Mesendoderm (in vitro differentiated cells): ENCODE data around the gene SNRPD1.
A peak's percentile ranks its signal among the peaks of the same experiment; 100 is the strongest.

Experiments used
- DNase-seq: peaks from one replicate; pipeline ENCODE4 v3.0.0; 2013
- H2AK5ac ChIP-seq: 2 replicates; pipeline ENCODE4 v1.6.1; 2013; ENCODE audit warnings: low read length, inconsistent platforms
- H2BK120ac ChIP-seq: 2 replicates; pipeline ENCODE4 v1.6.1; 2013; ENCODE audit warnings: low read depth, mild to moderate bottlenecking, low read length, moderate library complexity, mixed read lengths
- H2BK15ac ChIP-seq: replicated peaks from 2 replicates; pipeline ENCODE4 v1.6.1; 2013; ENCODE audit warnings: low read depth, mild to moderate bottlenecking, moderate library complexity
- H2BK5ac ChIP-seq: 2 replicates; pipeline ENCODE4 v1.6.1; 2013; ENCODE audit warnings: low read length, inconsistent platforms
- H3K18ac ChIP-seq: 2 replicates; pipeline ENCODE4 v1.6.1; 2013; ENCODE audit warnings: mild to moderate bottlenecking, low read length, mixed read lengths
- H3K23ac ChIP-seq: one replicate; pipeline ENCODE4 v1.6.1; 2013; ENCODE audit warnings: low read length
- H3K27ac ChIP-seq: 2 replicates; pipeline ENCODE4 v1.5.1; 2013; ENCODE audit warnings: low read depth, mild to moderate bottlenecking, inconsistent platforms, low read length, moderate library complexity
- H3K27me3 ChIP-seq: 2 replicates; pipeline ENCODE4 v1.6.1; 2013; ENCODE audit warnings: low read length, control low read depth, mild to moderate bottlenecking, inconsistent platforms; ENCODE audit not compliant: insufficient read depth, poor library complexity
- H3K36me3 ChIP-seq: 2 replicates; pipeline ENCODE4 v1.6.1; 2013; ENCODE audit warnings: low read length, inconsistent platforms; ENCODE audit not compliant: control insufficient read depth, insufficient read depth
- H3K4ac ChIP-seq: one replicate; pipeline ENCODE4 v1.6.1; 2013; ENCODE audit warnings: low read depth, mild to moderate bottlenecking, low read length, moderate library complexity
- H3K4me1 ChIP-seq: 2 replicates; pipeline ENCODE4 v1.6.1; 2013; ENCODE audit warnings: low read depth, low read length, inconsistent platforms; ENCODE audit not compliant: control insufficient read depth
- H3K4me2 ChIP-seq: 2 replicates; pipeline ENCODE4 v1.6.1; 2013; ENCODE audit warnings: low read length
- H3K4me3 ChIP-seq: 2 replicates; pipeline ENCODE4 v1.5.1; 2013; ENCODE audit warnings: mild to moderate bottlenecking, low read length
- H3K56ac ChIP-seq: one replicate; pipeline ENCODE4 v1.6.1; 2013; ENCODE audit warnings: low read length
- H3K79me1 ChIP-seq: 2 replicates; pipeline ENCODE4 v1.6.1; 2013; ENCODE audit warnings: low read length, inconsistent platforms
- H3K79me2 ChIP-seq: 2 replicates; pipeline ENCODE4 v1.6.1; 2013; ENCODE audit warnings: mild to moderate bottlenecking, low read length; ENCODE audit not compliant: control insufficient read depth, insufficient read depth
- H3K9ac ChIP-seq: 2 replicates; pipeline ENCODE4 v1.6.1; 2013; ENCODE audit warnings: low read length, inconsistent platforms
- H4K5ac ChIP-seq: one replicate; pipeline ENCODE4 v1.6.1; 2013; ENCODE audit warnings: low read length
- H4K8ac ChIP-seq: one replicate; pipeline ENCODE4 v1.6.1; 2013; ENCODE audit warnings: low read depth, mild to moderate bottlenecking, control low read depth, low read length, moderate library complexity
- WGBS: extraction: QIAGEN DNeasy Blood & Tissue Kit; methylation state at CpG from one replicate; pipeline ENCODE4 v1.1.7; 2013; ENCODE audit warnings: low lambda C conversion rate, missing lambda C conversion rate; ENCODE audit not compliant: insufficient coverage; ENCODE audit errors: extremely low coverage; 5-methylcytosine and 5-hydroxymethylcytosine counted together

The SNRPD1 gene

GRCh38 chr18:21593540-21594257 is 18.4 kb upstream of the SNRPD1 start:
- no CpG with 5 or more reads among the region's 7 CpGs for WGBS
- no peak overlapping the region for H2BK120ac ChIP-seq
- no peak overlapping the region for H3K4me2 ChIP-seq
- no peak overlapping the region for H2BK5ac ChIP-seq
- H4K8ac ChIP-seq, result no peak overlapping the region
- no peak overlapping the region for H2AK5ac ChIP-seq
- H3K36me3 ChIP-seq, result no peaks in the 10 kb centered on the region
- no peak overlapping the region for H3K18ac ChIP-seq
- no peak overlapping the region for H3K27ac ChIP-seq
- H3K23ac ChIP-seq, result no peak overlapping the region
- no peak overlapping the region for H3K4me3 ChIP-seq
- no peak overlapping the region for H3K56ac ChIP-seq
- H3K79me2 ChIP-seq, result peaks cover 37% of the 10 kb centered on the region
- H3K4me1 ChIP-seq, result peaks cover under 1% of the 10 kb centered on the region
- no peak overlapping the region for H4K5ac ChIP-seq
- H3K27me3 ChIP-seq, result no peaks in the 10 kb centered on the region
- H3K9ac ChIP-seq, result no peak overlapping the region
- H3K4ac ChIP-seq, result no peak overlapping the region
- DNase-seq, result peak; percentile 10
- H2BK15ac ChIP-seq, result no peak overlapping the region
- H3K79me1 ChIP-seq, result peaks cover 7% of the 10 kb centered on the region

DNA sequence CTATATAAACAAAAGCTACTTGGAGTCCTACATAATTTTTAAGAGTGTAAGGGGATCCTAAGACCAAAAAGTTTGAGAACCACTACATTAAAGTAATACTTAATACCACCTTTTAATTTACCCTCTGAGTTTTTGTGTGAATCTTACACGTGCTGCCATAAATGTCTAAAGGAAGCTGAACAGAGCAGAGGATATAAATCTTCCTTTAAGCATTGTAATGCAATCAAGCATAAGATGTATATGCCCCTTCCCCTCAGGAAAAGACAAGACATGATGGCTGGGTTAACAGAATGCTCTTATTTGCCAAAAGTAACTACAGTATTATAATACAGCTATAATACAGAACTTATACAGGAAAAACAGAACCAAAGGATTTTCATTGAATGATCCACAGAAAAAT is 14.5 kb upstream of the SNRPD1 start:
- Histone ChIP-seq H2BK120ac (no peak overlapping the region), H3K4me1 (peaks cover 1% of the 10 kb centered on the region), H4K5ac (no peak overlapping the region), H3K27me3 (no peaks in the 10 kb centered on the region), H3K56ac (no peak overlapping the region), H2BK15ac (no peak overlapping the region), H3K79me2 (peaks cover 38% of the 10 kb centered on the region), H2BK5ac (no peak overlapping the region), H2AK5ac (no peak overlapping the region), H3K18ac (no peak overlapping the region), H3K9ac (no peak overlapping the region), H3K4me2 (no peak overlapping the region), H3K4me3 (no peak overlapping the region), H3K4ac (no peak overlapping the region), H3K79me1 (peaks cover 5% of the 10 kb centered on the region), H3K36me3 (no peaks in the 10 kb centered on the region), H3K27ac (no peak overlapping the region), H3K23ac (no peak overlapping the region), H4K8ac (no peak overlapping the region)
- no peak for DNase-seq
- no CpG with 5 or more reads among the region's 1 CpG for WGBS

- Histone ChIP-seq H3K23ac (no peak overlapping the region), H3K56ac (peak overlapping the region; percentile 98), H3K9ac (peak overlapping the region; percentile 91), H2AK5ac (no peak overlapping the region), H3K4me1 (peaks cover 1% of the 10 kb centered on the region), H3K4ac (no peak overlapping the region), H2BK120ac (no peak overlapping the region), H3K18ac (peak overlapping the region; percentile 55), H2BK15ac (no peak overlapping the region), H4K8ac (no peak overlapping the region), H3K36me3 (no peaks in the 10 kb centered on the region), H2BK5ac (no peak overlapping the region), H3K79me1 (peaks cover 3% of the 10 kb centered on the region), H3K27me3 (no peaks in the 10 kb centered on the region), H3K27ac (peak overlapping the region; percentile 91), H4K5ac (no peak overlapping the region), H3K79me2 (peaks cover 35% of the 10 kb centered on the region), H3K4me2 (peak overlapping the region; percentile 27), H3K4me3 (peak overlapping the region; percentile 71)
- no CpG with 5 or more reads among the region's 18 CpGs for WGBS
- DNase-seq, result peak; percentile 41
Observed at GRCh38 chr18:21598726-21599584, 13.2 kb upstream of the SNRPD1 start.

DNA sequence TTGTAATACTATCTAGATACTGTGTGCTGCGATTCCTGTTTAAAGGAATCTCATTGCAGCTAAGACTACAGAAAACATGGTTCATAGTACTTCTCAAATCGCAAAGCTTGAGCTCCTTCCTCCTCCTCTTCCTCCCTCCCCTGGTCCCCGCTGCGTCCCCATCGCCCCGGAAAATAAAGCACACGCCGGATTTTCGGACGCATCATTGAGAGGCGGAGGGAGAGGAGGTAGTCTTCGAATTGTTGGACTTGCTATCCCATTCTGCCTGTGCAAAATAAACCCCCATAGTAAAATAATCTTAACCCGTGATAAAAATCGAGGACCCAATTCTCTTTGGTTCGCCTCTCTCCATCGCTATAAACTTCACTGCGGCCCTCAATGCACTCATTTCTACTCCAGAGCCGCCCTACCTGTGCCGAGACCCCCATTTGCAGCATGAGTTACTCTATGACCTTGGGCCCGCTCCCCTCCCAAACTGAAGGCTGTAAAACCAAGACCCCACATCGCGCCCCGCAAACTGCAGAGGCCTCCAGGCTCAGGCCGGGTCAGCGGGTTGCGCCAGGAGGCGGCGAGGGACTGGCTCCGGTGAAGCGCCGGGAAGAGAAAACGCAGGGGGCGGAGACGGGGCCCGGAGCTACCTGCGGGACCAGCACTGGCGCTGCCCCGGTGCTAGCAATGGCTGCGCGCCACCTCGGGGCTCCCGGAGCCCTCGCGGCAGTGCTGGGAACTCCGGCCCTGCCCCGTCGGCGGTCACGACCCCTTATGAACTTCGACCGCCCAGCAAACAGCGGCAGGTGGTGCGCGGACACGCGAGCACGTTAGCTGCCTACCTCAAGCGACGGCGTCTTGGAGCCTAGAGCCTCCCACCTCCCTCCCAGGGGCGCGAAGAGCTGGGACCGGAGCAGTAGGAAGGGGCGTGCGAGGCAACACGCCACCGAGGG is 12.3 kb upstream of the SNRPD1 start:
- H2BK5ac ChIP-seq, result peak overlapping the region; percentile 92
- H2BK120ac ChIP-seq, result no peak overlapping the region
- H4K8ac ChIP-seq, result peak overlapping the region; percentile 83
- peak overlapping the region; percentile 71 for H3K4me3 ChIP-seq
- no peak overlapping the region for H2AK5ac ChIP-seq
- H3K4ac ChIP-seq, result peak overlapping the region; percentile 28
- H3K79me2 ChIP-seq, result peaks cover 30% of the 10 kb centered on the region
- peak overlapping the region; percentile 98 for H3K56ac ChIP-seq
- H3K36me3 ChIP-seq, result no peaks in the 10 kb centered on the region
- H3K79me1 ChIP-seq, result peaks cover 1% of the 10 kb centered on the region
- H3K4me1 ChIP-seq, result peaks cover 1% of the 10 kb centered on the region
- peak overlapping the region; percentile 69 for H3K23ac ChIP-seq
- H3K4me2 ChIP-seq, result peak overlapping the region; percentile 27
- no peaks in the 10 kb centered on the region for H3K27me3 ChIP-seq
- H2BK15ac ChIP-seq, result no peak overlapping the region
- peak overlapping the region; percentile 91 for H3K9ac ChIP-seq
- no CpG with 5 or more reads among the region's 67 CpGs for WGBS
- H4K5ac ChIP-seq, result no peak overlapping the region
- H3K18ac ChIP-seq, result peak overlapping the region; percentile 55
- H3K27ac ChIP-seq, result peak overlapping the region; percentile 91
- peak; percentile 21 for DNase-seq

DNA sequence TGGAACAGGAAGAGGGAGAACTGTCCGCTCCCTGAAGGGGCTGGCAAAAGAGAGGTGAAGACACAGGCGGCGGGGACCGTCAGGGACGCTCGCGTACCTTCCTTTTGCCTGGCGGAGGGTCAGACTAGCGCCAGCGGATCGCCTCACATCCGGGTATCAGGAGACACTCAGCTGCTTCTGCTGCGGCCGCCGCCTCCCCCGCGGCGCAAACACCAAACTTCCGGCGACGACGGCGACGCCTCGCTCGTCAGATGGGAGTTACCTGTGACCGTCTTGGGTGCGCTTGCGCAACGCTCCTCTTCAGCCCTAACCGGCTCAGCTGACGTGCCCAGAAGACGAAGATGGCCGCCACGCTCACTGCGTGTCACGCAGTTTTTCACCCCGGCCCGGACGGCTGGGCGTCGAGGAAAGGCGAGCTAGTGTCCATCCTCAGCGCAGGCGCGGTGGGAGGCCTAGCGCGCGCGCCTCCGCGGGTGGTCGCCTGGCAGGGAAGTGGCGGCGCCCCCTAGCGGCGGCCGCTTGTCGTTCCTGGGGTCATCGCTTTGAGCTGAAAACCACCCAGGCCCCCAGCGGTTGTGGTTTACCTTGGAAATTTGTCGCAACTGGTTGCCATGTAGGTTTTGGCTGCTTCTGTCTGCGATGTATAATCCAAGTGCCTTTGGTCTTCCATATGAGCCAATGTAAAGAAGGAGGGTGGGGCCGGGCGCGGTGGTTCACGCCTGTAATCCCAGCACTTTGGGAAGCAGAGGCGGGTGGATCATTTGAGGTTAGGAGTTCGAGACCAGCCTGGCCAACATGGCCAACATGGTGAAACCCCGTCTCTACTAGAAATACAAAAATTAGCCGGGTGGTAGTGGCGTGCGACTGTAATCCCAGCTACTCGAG is 11.3 kb upstream of the SNRPD1 start, which contains the start of gene ESCO1:
Gene ESCO1 (minus strand): TSS at position 179 of the 885 bp plus-strand sequence. CDS start 25,861 bp downstream, outside the sequence.
- Histone ChIP-seq H3K4me2 (peak within 1 kb of the TSS; percentile 27), H3K27me3 (no peaks in the 10 kb centered on the region), H3K36me3 (no peaks in the 10 kb centered on the region), H3K23ac (peak within 1 kb of the TSS; percentile 69), H3K9ac (peak within 1 kb of the TSS; percentile 91), H3K4me3 (peak within 1 kb of the TSS; percentile 71), H2BK5ac (peak within 1 kb of the TSS; percentile 92), H2BK120ac (no peak within 1 kb of the TSS), H3K4ac (peak within 1 kb of the TSS; percentile 60), H3K79me1 (peaks cover 1% of the 10 kb centered on the region), H3K27ac (peak within 1 kb of the TSS; percentile 91), H4K8ac (peak within 1 kb of the TSS; percentile 83), H3K79me2 (peaks cover 27% of the 10 kb centered on the region), H3K18ac (peak within 1 kb of the TSS; percentile 55), H2AK5ac (no peak within 1 kb of the TSS), H2BK15ac (no peak within 1 kb of the TSS), H4K5ac (no peak within 1 kb of the TSS), H3K56ac (peak within 1 kb of the TSS; percentile 98), H3K4me1 (peaks cover 1% of the 10 kb centered on the region)
- no CpG with 5 or more reads among the region's 74 CpGs for WGBS
- DNase-seq, result peak; percentile 99
